A204.1 (cell line): ENCODE results near the gene CCDC9B.

ENCODE experiments used
- FAIRE-seq: peaks from 2 replicates; lab custom pipeline; 2012; peaks lifted over from hg19 to GRCh38; lab: Jason Lieb, UNC

The CCDC9B gene

DNA sequence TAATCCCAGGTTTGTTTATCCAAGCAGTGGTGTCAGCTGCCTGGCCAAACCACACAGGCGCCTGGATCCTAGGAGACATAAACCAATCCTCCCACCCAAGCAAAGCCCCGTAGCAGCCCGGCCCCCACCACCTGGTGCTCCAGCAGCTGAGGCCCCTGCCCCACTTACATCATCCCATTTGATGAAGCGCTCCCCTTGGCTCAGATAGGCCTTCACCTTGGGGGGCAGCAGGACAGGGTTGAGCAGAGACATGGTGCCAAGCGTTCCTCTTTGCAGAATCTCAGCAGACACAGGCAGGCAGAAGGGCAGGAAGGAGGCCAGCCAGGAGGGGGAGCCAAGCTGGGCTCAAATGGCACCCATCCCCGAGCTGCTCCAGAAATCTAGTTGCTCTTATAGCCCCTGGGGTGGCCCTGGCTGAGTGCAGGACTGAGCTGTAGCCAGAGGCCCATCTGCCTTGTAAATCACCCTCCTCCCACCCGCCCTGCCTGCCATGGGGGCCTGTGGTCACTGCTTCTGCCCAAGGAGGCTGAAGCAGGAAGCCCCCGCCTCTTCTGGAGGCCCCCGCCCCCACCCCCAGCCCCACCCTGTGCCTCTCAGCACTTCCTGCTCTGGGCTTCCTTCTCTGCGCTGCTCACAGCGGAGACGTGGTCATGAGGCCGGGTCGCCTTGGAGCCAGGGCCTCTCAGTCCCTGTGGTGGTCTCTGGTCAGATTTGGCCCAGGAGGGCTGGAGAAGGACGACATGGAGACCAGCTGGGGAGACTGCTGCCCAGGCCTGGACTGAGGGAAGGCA, 33.1 kb downstream of the CCDC9B start, which contains the start of gene PLCB2:
Gene PLCB2, minus strand, starts transcription at position 515 of the 791 bp plus-strand sequence. Its CDS starts 263 bp downstream, at position 252.
- no peak for FAIRE-seq

GRCh38 chr15:40306908-40307307, 33.8 kb downstream of the CCDC9B start:
- FAIRE-seq, result no peak

GRCh38 chr15:40306371-40306770, 34.4 kb downstream of the CCDC9B start:
- no peak for FAIRE-seq

- no peak for FAIRE-seq
Observed at GRCh38 chr15:40305281-40305680, 35.5 kb downstream of the CCDC9B start.

- FAIRE-seq, result no peak
Observed at GRCh38 chr15:40303576-40303975, 37.2 kb downstream of the CCDC9B start.

- FAIRE-seq, result no peak
Observed at GRCh38 chr15:40302981-40303380, 37.8 kb downstream of the CCDC9B start.

- no peak for FAIRE-seq
Observed at GRCh38 chr15:40302288-40302886, 38.4 kb downstream of the CCDC9B start.

DNA sequence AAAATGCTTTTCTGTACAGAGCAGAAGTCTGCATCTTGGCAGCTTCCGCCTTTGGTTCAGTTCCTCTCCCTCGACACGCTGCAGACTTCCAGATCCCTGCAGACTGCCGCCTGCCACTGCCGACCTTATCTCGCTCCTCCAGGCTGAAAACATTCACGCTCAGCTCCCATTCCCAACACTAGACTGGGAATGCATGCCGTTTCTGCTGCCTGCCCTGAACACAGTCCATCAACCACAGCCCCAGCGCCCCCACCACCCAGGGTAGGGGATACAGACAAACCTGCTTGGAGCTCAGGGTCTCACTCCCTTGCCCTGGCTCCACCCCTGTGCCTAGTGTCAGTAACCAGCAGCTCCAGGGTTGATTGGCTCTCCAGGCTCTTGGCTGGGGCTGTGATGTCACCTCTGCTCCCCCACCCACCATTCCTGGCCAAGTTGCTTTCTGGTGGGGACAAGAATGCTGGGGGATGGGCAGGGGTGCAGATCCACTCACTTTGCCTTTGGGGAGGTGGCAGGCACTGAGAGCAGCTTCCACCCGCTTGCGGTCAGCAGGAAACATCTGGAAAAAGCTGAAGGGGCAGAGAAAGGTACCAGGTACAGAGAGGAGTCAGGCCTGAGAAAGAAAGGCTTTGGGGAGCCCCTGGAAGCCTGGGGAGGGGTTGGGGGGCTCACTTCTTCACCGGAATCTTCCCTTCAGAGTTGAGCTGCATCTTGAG, 39.1 kb downstream of the CCDC9B start:
- no peak for FAIRE-seq

GRCh38 chr15:40300771-40301170, 40.0 kb downstream of the CCDC9B start:
- no peak for FAIRE-seq

DNA sequence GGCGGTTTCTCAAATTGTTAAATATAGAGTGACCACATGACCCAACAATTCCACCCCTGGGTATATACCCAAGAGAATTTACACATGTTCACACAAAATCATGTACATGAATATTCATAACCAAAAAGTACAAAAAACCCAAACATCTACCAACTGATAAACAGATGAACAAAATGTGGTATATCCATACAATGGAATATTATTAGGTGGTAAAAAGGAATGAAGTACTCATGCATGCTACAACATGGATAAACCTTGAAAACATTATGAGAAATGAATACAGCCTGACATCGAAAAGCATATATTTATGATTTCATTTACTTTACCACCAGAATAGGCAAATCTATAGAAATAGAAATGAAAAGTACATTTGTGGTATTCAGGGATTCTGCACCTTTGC, 40.4 kb downstream of the CCDC9B start:
- FAIRE-seq, result no peak

DNA sequence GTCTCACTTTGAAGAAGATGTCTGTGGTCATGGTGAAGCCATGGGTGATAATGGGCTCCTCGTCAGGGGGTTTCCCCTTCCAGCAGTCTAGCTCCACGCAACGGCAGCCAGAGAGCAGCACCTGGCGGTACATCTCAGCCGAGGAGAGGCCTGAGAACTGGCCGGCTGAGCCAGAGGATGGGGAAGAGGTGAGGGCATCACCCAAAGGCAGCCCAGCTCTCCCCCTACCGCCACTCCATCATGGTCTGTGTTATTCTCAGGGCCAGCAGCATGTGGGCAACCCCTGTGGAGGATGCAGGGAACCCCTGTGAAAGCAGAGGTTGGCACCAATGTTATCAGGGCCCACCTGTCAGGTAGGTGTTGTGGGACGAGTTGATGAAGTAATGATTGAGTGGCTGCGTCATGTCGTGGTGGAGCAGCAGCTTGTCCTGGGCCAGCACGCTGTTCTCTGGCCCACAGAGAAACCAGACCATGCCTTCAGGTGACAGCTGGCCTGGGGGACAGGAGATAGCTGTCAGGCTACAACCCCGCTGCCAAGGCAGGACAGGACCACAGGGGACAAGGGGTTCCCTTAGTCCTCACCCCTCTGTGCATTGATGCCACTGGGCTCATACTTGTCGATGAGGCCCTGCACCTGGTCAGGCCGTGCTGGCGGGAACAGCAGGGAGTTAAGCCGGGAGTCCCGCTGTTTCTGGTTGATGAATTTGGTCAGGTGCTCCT, 42.4 kb downstream of the CCDC9B start:
- FAIRE-seq, result no peak

DNA sequence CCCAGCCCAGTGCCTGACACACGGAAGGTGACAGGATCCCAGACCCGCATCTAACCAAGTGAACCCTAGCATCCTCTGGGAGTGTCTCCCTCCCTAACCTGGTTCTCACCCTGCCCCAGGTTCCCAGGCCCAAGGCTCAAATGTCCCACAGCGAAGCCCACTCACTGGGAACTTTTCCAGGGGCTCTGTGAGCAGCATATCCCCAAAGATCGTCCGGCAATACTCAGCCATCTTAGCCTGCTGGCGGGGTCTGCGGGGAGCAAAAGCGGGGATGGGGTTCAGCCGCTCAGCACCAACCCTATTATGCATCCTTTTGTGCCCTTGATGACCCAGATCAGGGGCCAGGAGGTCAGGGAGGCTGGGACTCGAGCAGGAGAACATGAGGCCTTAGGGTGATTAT, 43.4 kb downstream of the CCDC9B start:
- no peak for FAIRE-seq

- no peak for FAIRE-seq
Observed at GRCh38 chr15:40296561-40297230, 44.0 kb downstream of the CCDC9B start.

DNA sequence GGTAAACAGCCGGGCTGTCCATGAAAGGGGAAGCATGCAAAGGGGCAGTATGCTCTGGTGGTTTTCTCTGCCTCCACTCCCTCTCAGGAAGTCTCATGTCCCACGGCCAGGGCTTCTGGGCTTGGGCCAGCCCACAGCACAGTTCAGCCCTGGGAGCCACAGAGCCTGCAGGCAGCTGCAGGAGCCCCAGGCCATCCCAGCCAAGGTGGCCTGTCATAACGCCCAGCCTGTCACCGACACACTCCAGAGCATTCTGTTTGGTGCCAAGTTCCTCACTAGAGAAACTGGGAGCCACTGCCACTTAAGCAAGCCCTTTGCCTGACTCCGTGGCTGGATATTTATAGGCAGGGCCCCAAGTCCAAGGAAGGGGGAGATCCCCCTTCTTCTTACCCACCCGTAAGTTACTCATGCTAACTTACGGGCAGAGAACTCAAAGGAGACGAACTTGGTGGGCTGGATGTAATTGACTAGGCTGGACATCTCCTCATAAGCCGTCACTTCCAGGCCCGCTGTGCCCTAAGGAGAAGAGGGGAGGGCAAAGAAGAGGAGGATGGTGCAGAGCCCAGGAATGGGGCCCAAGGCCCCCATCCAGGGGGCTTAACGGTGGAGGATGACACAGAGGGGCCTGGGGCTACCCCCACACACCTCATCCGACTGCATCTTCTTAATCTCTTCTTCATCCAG, 44.7 kb downstream of the CCDC9B start:
- FAIRE-seq, result no peak

- no peak for FAIRE-seq
Observed at GRCh38 chr15:40295297-40295696, 45.4 kb downstream of the CCDC9B start.

DNA sequence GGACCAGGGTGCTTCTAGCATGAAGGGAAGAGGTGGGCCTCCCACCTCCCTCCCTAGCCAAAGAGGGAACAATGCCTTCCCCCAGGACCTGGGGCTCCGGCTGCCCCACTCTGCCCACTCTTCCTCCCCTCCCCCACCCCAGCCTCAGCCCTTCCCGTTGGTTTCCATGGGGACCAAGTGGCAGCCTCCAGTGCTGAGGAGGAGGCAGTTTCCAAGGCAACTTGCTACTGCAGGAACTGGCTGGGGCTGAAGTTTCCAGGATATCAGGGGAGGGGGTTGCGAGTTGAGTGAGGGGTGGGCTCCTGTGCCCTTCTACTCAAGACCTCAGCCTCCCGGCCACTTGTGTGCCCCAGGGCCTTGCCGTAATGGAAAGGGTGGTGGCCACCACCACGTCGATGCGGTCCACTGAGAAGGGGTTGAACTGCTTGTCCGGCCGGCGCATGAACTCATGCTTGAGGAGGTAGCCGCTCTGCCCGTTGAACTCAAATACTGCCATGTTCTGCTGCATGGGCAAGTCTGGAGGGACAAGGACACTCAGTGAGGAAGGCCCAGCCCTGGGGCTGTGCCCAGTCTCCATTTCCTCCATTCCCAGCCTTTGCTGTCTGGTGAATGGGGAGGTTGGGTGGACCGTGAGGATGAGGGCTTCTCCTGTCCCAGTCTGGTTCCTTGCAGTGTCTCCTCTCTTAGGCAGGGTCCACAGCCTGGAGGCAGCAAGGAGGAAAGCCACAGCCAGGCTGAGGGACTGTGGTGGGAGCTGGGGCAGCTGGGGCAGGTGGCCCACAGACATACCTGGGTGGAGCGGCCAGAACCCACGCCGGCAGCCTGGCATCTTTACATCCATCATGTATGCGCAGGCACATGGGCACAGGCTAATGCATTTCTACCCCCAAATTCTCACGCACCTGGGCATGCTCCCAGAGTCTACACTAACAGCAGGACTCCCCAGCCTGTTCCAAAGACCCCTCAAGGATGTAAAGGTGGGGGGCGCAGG, 46.5 kb downstream of the CCDC9B start:
- FAIRE-seq, result no peak

DNA sequence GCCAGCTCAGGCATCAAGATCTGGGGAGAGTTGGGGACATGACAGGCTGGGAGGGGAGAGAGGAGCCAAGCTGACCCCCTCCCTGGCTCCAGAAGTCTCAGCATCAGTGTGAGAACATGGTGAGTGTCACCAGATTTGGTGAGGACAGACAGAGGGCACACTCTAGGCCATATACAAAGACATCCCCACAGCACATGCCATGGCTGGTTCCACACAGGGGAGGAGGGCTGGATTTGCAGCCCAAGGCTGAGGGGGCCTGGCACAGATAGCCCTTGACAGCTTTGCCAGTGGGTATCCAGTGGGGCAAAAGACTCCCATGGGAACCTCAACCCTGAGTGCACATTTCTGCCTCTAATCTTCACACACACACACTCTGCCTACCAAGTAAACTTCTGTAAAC, 47.7 kb downstream of the CCDC9B start:
- no peak for FAIRE-seq

DNA sequence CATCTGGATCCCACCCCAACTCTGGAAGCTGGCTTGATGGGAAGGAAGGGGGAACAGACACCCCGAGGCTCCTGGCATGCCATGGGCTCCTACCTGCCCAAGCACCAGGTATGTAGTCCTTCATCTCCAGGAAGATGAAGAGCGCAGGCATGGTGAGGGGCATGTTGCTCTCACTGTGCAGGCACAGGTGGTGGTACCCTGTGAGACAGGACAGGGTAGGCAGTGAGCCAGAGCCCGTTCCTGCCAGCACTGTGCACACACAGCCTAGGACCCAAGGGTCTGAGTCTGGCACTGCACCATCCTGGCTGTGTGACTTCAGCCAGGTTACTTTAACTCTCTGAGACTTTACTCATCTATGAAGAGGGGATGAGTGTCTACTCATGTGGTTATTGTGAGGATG, 48.5 kb downstream of the CCDC9B start:
- FAIRE-seq, result no peak

GRCh38 chr15:40290918-40291574, 49.7 kb downstream of the CCDC9B start:
- no peak for FAIRE-seq

DNA sequence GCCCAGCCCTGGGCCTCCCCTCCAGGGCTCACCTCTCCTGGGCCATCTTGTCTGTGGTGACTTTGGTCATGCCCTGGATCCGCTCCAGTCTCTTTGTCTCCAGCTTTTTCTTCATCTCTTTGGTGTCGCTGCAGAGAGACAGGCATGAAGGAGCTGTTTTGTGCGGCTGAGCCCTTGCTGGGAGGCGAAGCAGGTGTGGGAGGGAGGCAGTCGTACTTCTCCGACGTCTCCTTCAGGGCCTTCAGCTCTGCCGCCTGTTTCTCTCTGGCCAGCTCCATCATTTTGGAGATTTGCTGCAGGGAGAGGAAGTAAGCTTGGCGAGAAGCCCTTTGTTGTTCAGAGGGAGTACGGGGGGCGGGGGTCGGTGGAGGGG, 50.2 kb downstream of the CCDC9B start:
- no peak for FAIRE-seq
